Measurements from ENCODE around the gene TRIM10.

Gene TRIM10

DNA sequence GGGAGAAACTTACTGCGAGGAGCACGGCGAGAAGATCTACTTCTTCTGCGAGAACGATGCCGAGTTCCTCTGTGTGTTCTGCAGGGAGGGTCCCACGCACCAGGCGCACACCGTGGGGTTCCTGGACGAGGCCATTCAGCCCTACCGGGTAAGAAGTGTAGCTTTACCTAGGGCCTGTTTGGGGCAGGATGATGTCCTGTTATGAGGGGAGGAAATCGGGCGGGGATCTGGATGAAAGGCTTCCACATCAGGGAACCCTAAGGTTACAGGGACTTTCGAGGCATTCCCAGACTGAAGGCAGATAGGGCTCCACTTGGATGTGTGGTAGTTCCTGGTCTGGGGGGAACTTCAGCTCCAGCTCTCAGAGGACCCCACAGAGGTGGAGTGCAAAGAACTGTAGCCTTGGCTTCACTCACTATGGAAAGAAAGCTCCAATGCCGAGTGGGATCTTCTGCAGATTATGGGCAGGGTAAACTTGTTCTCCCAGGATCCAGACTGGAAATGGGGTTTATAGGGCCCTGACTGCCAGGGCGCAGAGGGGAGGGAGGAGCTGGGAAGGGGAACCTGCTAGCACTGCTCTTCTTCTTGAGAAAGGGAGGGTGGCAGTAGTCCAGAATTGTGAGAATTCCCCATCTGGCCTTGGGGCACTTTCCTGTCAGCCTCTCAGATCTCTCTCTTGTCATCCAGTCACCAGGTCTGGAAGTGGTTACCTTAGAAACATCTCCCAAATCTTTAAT lies 3.1 kb upstream of the TRIM10 start:
- no peak overlapping the region for H3K4me3 ChIP-seq (ENCODE audit: low read depth, low read length)
- H3K27ac ChIP-seq (ENCODE audit: extremely low read depth, low read depth, low read length), result no peak overlapping the region
- no peaks in the 10 kb centered on the region for H3K36me3 ChIP-seq (ENCODE audit: control insufficient read depth in 2 of 2, insufficient read depth in 1 of 2, low read length in 2 of 2)
- ChIA-PET POLR2A (interaction anchor here (0.8 kb wide), 1 partner anchor 62 kb away, joined by 5 read pairs; no protein-coding TSS in a partner anchor), CTCF (interaction anchor here (0.6 to 5.8 kb wide), 4 partner anchors 32 to 174 kb away, joined by 3 to 49 read pairs (median 3); no protein-coding TSS in a partner anchor)
- no peaks in the 10 kb centered on the region for H3K4me1 ChIP-seq (ENCODE audit: control insufficient read depth, insufficient read depth, low read length)
- H3K9me3 ChIP-seq (ENCODE audit: control insufficient read depth, insufficient read depth, low read depth, low read length), result no peaks in the 10 kb centered on the region
- TF ChIP-seq SETDB1 (IDR thresholded peaks at IDR 0.05; ENCODE audit: insufficient read length, low read length) (no peak), ZNF600 (tag by site-specific recombination; IDR thresholded peaks at IDR 0.05) (no peak), ZBTB7A (tag by site-specific recombination; IDR thresholded peaks at IDR 0.05; ENCODE audit: low read depth) (no peak), ZNF341 (tag by site-specific recombination; IDR thresholded peaks at IDR 0.05; ENCODE audit: low read depth) (0 out of 2 replicates have a peak, but pooled peaks have one; percentile 17)
- TF ChIP-seq, protein P1, sequence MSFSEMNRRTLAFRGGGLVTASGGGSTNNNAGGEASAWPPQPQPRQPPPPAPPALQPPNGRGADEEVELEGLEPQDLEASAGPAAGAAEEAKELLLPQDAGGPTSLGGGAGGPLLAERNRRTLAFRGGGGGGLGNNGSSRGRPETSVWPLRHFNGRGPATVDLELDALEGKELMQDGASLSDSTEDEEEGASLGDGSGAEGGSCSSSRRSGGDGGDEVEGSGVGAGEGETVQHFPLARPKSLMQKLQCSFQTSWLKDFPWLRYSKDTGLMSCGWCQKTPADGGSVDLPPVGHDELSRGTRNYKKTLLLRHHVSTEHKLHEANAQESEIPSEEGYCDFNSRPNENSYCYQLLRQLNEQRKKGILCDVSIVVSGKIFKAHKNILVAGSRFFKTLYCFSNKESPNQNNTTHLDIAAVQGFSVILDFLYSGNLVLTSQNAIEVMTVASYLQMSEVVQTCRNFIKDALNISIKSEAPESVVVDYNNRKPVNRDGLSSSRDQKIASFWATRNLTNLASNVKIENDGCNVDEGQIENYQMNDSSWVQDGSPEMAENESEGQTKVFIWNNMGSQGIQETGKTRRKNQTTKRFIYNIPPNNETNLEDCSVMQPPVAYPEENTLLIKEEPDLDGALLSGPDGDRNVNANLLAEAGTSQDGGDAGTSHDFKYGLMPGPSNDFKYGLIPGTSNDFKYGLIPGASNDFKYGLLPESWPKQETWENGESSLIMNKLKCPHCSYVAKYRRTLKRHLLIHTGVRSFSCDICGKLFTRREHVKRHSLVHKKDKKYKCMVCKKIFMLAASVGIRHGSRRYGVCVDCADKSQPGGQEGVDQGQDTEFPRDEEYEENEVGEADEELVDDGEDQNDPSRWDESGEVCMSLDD (tag by site-specific recombination; IDR thresholded peaks at IDR 0.05), result no peak
- TF ChIP-seq, protein P2, sequence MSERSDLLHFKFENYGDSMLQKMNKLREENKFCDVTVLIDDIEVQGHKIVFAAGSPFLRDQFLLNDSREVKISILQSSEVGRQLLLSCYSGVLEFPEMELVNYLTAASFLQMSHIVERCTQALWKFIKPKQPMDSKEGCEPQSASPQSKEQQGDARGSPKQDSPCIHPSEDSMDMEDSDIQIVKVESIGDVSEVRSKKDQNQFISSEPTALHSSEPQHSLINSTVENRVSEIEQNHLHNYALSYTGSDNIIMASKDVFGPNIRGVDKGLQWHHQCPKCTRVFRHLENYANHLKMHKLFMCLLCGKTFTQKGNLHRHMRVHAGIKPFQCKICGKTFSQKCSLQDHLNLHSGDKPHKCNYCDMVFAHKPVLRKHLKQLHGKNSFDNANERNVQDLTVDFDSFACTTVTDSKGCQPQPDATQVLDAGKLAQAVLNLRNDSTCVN (tag by site-specific recombination; optimal IDR thresholded peaks at IDR 0.05), result no peak
- TF ChIP-seq, protein P3, sequence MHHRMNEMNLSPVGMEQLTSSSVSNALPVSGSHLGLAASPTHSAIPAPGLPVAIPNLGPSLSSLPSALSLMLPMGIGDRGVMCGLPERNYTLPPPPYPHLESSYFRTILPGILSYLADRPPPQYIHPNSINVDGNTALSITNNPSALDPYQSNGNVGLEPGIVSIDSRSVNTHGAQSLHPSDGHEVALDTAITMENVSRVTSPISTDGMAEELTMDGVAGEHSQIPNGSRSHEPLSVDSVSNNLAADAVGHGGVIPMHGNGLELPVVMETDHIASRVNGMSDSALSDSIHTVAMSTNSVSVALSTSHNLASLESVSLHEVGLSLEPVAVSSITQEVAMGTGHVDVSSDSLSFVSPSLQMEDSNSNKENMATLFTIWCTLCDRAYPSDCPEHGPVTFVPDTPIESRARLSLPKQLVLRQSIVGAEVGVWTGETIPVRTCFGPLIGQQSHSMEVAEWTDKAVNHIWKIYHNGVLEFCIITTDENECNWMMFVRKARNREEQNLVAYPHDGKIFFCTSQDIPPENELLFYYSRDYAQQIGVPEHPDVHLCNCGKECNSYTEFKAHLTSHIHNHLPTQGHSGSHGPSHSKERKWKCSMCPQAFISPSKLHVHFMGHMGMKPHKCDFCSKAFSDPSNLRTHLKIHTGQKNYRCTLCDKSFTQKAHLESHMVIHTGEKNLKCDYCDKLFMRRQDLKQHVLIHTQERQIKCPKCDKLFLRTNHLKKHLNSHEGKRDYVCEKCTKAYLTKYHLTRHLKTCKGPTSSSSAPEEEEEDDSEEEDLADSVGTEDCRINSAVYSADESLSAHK (tag by site-specific recombination; IDR thresholded peaks at IDR 0.05), result no peak
- TF ChIP-seq, protein P4, sequence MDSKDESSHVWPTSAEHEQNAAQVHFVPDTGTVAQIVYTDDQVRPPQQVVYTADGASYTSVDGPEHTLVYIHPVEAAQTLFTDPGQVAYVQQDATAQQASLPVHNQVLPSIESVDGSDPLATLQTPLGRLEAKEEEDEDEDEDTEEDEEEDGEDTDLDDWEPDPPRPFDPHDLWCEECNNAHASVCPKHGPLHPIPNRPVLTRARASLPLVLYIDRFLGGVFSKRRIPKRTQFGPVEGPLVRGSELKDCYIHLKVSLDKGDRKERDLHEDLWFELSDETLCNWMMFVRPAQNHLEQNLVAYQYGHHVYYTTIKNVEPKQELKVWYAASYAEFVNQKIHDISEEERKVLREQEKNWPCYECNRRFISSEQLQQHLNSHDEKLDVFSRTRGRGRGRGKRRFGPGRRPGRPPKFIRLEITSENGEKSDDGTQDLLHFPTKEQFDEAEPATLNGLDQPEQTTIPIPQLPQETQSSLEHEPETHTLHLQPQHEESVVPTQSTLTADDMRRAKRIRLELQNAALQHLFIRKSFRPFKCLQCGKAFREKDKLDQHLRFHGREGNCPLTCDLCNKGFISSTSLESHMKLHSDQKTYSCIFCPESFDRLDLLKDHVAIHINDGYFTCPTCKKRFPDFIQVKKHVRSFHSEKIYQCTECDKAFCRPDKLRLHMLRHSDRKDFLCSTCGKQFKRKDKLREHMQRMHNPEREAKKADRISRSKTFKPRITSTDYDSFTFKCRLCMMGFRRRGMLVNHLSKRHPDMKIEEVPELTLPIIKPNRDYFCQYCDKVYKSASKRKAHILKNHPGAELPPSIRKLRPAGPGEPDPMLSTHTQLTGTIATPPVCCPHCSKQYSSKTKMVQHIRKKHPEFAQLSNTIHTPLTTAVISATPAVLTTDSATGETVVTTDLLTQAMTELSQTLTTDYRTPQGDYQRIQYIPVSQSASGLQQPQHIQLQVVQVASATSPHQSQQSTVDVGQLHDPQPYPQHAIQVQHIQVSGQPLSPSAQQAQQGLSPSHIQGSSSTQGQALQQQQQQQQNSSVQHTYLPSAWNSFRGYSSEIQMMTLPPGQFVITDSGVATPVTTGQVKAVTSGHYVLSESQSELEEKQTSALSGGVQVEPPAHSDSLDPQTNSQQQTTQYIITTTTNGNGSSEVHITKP (tag by site-specific recombination; IDR thresholded peaks at IDR 0.05), result peak; percentile 44; the same call in 1 of the 2 replicates

DNA sequence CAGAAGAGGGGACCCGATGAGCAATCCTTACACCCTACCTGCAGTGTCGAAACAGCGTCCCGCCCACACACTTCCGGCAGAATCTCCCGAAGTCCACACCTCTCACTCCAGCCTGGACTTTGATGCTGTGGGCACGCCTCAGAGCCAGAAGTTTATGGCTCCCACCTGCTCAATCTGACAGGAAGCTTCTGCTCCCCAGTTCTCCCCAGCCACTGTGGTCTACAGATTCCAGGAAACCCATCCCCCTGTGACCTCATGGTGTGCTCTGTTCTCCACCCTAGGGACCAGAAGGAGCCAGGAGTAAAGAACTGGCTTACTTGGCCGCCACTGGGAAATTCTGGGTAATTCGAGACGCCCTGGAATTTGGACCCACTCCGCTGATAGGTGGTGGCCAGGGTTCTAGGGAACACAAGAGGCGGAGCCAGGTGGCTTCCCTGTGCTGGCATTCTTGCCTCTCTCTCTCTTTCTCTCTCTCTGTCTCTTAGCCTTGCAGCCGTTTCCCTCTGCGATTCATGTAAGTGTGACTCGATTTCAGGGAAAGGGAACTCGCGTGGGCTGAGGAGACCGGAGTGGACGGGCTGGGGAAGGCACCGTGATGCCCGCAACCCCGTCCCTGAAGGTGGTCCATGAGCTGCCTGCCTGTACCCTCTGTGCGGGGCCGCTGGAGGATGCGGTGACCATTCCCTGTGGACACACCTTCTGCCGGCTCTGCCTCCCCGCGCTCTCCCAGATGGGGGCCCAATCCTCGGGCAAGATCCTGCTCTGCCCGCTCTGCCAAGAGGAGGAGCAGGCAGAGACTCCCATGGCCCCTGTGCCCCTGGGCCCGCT lies 2.3 kb upstream of the TRIM10 start, which contains the start of gene TRIM15:
Gene TRIM15 (plus strand): TSS at position 457 of the 828 bp plus-strand sequence. CDS start 139 bp downstream, at position 596.
- POLR2A ChIA-PET, result interaction anchor here (0.8 kb wide), 1 partner anchor 61 kb away, joined by 5 read pairs; no protein-coding TSS in a partner anchor
- TF ChIP-seq ZNF548 (tag by site-specific recombination; IDR thresholded peaks at IDR 0.05) (no peak), ZNF792 (tag by site-specific recombination; IDR thresholded peaks at IDR 0.05) (no peak), SP3 (tag by site-specific recombination; IDR thresholded peaks at IDR 0.05) (peak; percentile 46), ZNF10 (tag by site-specific recombination; IDR thresholded peaks at IDR 0.05) (peak; percentile 4; the same call in 1 of the 2 replicates), ZNF324 (tag by site-specific recombination; IDR thresholded peaks at IDR 0.05) (no peak), ZSCAN23 (tag by site-specific recombination; IDR thresholded peaks at IDR 0.05) (no peak), ZBTB1 (tag by site-specific recombination; IDR thresholded peaks at IDR 0.05) (no peak), ZNF555 (tag by site-specific recombination; conservative IDR thresholded peaks at IDR 0.05) (no peak)
- TF ChIP-seq, protein P5, sequence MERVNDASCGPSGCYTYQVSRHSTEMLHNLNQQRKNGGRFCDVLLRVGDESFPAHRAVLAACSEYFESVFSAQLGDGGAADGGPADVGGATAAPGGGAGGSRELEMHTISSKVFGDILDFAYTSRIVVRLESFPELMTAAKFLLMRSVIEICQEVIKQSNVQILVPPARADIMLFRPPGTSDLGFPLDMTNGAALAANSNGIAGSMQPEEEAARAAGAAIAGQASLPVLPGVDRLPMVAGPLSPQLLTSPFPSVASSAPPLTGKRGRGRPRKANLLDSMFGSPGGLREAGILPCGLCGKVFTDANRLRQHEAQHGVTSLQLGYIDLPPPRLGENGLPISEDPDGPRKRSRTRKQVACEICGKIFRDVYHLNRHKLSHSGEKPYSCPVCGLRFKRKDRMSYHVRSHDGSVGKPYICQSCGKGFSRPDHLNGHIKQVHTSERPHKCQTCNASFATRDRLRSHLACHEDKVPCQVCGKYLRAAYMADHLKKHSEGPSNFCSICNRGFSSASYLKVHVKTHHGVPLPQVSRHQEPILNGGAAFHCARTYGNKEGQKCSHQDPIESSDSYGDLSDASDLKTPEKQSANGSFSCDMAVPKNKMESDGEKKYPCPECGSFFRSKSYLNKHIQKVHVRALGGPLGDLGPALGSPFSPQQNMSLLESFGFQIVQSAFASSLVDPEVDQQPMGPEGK (tag by site-specific recombination; IDR thresholded peaks at IDR 0.05), result peak; percentile 60

More for the DNA sequence above, 2.3 kb upstream of the TRIM10 start, which contains the start of gene TRIM15:
- H3K4me1 ChIP-seq (ENCODE audit: control insufficient read depth, insufficient read depth, low read length), result no peaks in the 10 kb centered on the region
- no peak within 1 kb of the TSS for H3K4me3 ChIP-seq (ENCODE audit: low read depth, low read length)
- no peaks in the 10 kb centered on the region for H3K9me3 ChIP-seq (ENCODE audit: control insufficient read depth, insufficient read depth, low read depth, low read length)
- H3K36me3 ChIP-seq (ENCODE audit: control insufficient read depth in 2 of 2, insufficient read depth in 1 of 2, low read length in 2 of 2), result no peaks in the 10 kb centered on the region
- no peak within 1 kb of the TSS for H3K27ac ChIP-seq (ENCODE audit: extremely low read depth, low read depth, low read length)
- CTCF ChIA-PET, result interaction anchor here (0.6 to 5.8 kb wide), 4 partner anchors 31 to 175 kb away, joined by 3 to 49 read pairs (median 3); no protein-coding TSS in a partner anchor
